Trophoblast cell (in vitro differentiated cells and primary cell): ENCODE measurements around the gene MYCN.
A peak's percentile ranks its signal among the peaks of the same experiment; 100 is the strongest.
"Not testable (repeated sequence)": the region's sequence is repeated elsewhere in the genome, so short reads cannot be mapped to it uniquely, and the experiment has no call there.

Source experiments
- DNase-seq, 2 donors: peaks; one replicate each; pipeline ENCODE4 v3.0.0-alpha.2; 2016
- H2AFZ ChIP-seq: 2 replicates; pipeline ENCODE4 v1.6.1; 2013; ENCODE audit warnings: low read length, moderate library complexity, mild to moderate bottlenecking; ENCODE audit not compliant: insufficient read depth, poor library complexity
- H2AK5ac ChIP-seq: 2 replicates; pipeline ENCODE4 v1.6.1; 2013; ENCODE audit warnings: mild to moderate bottlenecking, low read length
- H2BK120ac ChIP-seq: 2 replicates; pipeline ENCODE4 v1.6.1; 2013; ENCODE audit warnings: low read length, mild to moderate bottlenecking, moderate library complexity; ENCODE audit not compliant: insufficient read depth, poor library complexity
- H2BK12ac ChIP-seq: 2 replicates; pipeline ENCODE4 v1.6.1; 2013; ENCODE audit warnings: mild to moderate bottlenecking, low read length, moderate library complexity
- H2BK5ac ChIP-seq: 2 replicates; pipeline ENCODE4 v1.6.1; 2013; ENCODE audit warnings: low read length, low read depth, moderate library complexity, mild to moderate bottlenecking; ENCODE audit not compliant: poor library complexity
- H3K14ac ChIP-seq: 2 replicates; pipeline ENCODE4 v1.6.1; 2013; ENCODE audit warnings: mild to moderate bottlenecking, low read length
- H3K18ac ChIP-seq: 2 replicates; pipeline ENCODE4 v1.6.1; 2013; ENCODE audit warnings: mild to moderate bottlenecking, low read length
- H3K23ac ChIP-seq: 2 replicates; pipeline ENCODE4 v1.6.1; 2013; ENCODE audit warnings: low read length
- H3K27ac ChIP-seq: 2 replicates; pipeline ENCODE4 v1.5.1; 2013; ENCODE audit warnings: low read depth, mild to moderate bottlenecking, inconsistent platforms, low read length, moderate library complexity
- H3K27me3 ChIP-seq: 2 replicates; pipeline ENCODE4 v1.6.1; 2013; ENCODE audit warnings: inconsistent platforms, mild to moderate bottlenecking, low read length, moderate library complexity; ENCODE audit not compliant: insufficient read depth
- H3K36me3 ChIP-seq, 2 experiments: 1 replicate in 1 of 2; 2 replicates in 1 of 2; pipeline ENCODE4 v1.6.1; 2013; ENCODE audit warnings: low read length in 2 of 2, mild to moderate bottlenecking in 2 of 2, moderate library complexity in 1 of 2; ENCODE audit not compliant: insufficient read depth in 2 of 2, control insufficient read depth in 1 of 2
- H3K4ac ChIP-seq: 2 replicates; pipeline ENCODE4 v1.6.1; 2013; ENCODE audit warnings: low read depth, mild to moderate bottlenecking, low read length, moderate library complexity
- H3K4me1 ChIP-seq, 2 experiments: 1 replicate in 1 of 2; 2 replicates in 1 of 2; pipeline ENCODE4 v1.6.1; 2013; ENCODE audit warnings: low read length in 2 of 2, mild to moderate bottlenecking in 2 of 2, moderate library complexity in 1 of 2; ENCODE audit not compliant: insufficient read depth in 2 of 2, control insufficient read depth in 1 of 2
- H3K4me2 ChIP-seq: 2 replicates; pipeline ENCODE4 v1.6.1; 2013; ENCODE audit warnings: inconsistent platforms, mild to moderate bottlenecking, low read length, moderate library complexity
- H3K4me3 ChIP-seq: 2 replicates; pipeline ENCODE4 v1.5.1; 2013; ENCODE audit warnings: mild to moderate bottlenecking, low read depth, low read length, inconsistent platforms
- H3K79me1 ChIP-seq: one replicate; pipeline ENCODE4 v1.6.1; 2013; ENCODE audit warnings: low read length
- H3K79me2 ChIP-seq: 2 replicates; pipeline ENCODE4 v1.6.1; 2013; ENCODE audit warnings: low read length, mild to moderate bottlenecking; ENCODE audit not compliant: control insufficient read depth, insufficient read depth, poor library complexity
- H3K9ac ChIP-seq: 2 replicates; pipeline ENCODE4 v1.6.1; 2013; ENCODE audit warnings: mild to moderate bottlenecking, low read length
- H3K9me3 ChIP-seq: 2 replicates; pipeline ENCODE4 v1.6.1; 2013; ENCODE audit warnings: low read depth, mild to moderate bottlenecking, control low read depth, inconsistent platforms, low read length; ENCODE audit not compliant: insufficient read depth
- H4K12ac ChIP-seq: 2 replicates; pipeline ENCODE4 v1.6.1; 2013; ENCODE audit warnings: low read depth, mild to moderate bottlenecking, low read length, moderate library complexity
- H4K8ac ChIP-seq: 2 replicates; pipeline ENCODE4 v1.6.1; 2013; ENCODE audit warnings: low read depth, mild to moderate bottlenecking, low read length, moderate library complexity
- H4K91ac ChIP-seq: one replicate; pipeline ENCODE4 v1.6.1; 2013; ENCODE audit warnings: low read depth, mild to moderate bottlenecking, low read length, moderate library complexity
- WGBS: extraction: QIAGEN DNeasy Blood & Tissue Kit; methylation state at CpG from one replicate; pipeline ENCODE4 v1.1.7; 2013; ENCODE audit warnings: missing lambda C conversion rate; ENCODE audit not compliant: insufficient read length, insufficient coverage; ENCODE audit errors: extremely low coverage; 5-methylcytosine and 5-hydroxymethylcytosine counted together

MYCN gene

GRCh38 chr2:15913146-15913545 is 27.2 kb upstream of the MYCN start:
- H3K18ac ChIP-seq, result peak overlapping the region; percentile 33
- no peak overlapping the region for H3K4ac ChIP-seq
- H2BK12ac ChIP-seq, result peak overlapping the region; percentile 84
- H3K36me3 ChIP-seq, result no peaks in the 10 kb centered on the region
- peaks cover 6 to 11% of the 10 kb centered on the region in 2 experiments for H3K4me1 ChIP-seq
- H3K14ac ChIP-seq, result peak overlapping the region; percentile 5
- H3K27me3 ChIP-seq, result no peaks in the 10 kb centered on the region
- no peak overlapping the region for H3K4me2 ChIP-seq
- WGBS, result no CpG with 5 or more reads among the region's 9 CpGs
- H3K79me1 ChIP-seq, result peaks cover 9% of the 10 kb centered on the region
- no peak overlapping the region for H3K27ac ChIP-seq
- peak overlapping the region; percentile 84 for H2BK120ac ChIP-seq
- H2AK5ac ChIP-seq, result peak overlapping the region; percentile 83
- H3K23ac ChIP-seq, result no peak overlapping the region
- no peak overlapping the region for H2BK5ac ChIP-seq
- peak overlapping the region; percentile 80 for H4K8ac ChIP-seq
- H4K91ac ChIP-seq, result peak overlapping the region; percentile 44
- no peak overlapping the region for H3K9ac ChIP-seq
- H3K4me3 ChIP-seq, result no peak overlapping the region
- H4K12ac ChIP-seq, result no peak overlapping the region
- H3K9me3 ChIP-seq, result no peaks in the 10 kb centered on the region
- no peak for DNase-seq
- H2AFZ ChIP-seq, result no peak overlapping the region
- no peaks in the 10 kb centered on the region for H3K79me2 ChIP-seq

- DNase-seq, result no peak
- Histone ChIP-seq H3K27ac (no peak overlapping the region), H2BK12ac (peak overlapping the region; percentile 3), H2BK120ac (no peak overlapping the region), H3K9me3 (no peaks in the 10 kb centered on the region), H3K79me2 (no peaks in the 10 kb centered on the region), H3K79me1 (peaks cover 9% of the 10 kb centered on the region), H2BK5ac (no peak overlapping the region), H3K36me3 (no peaks in the 10 kb centered on the region), H2AFZ (no peak overlapping the region), H3K4ac (no peak overlapping the region), H4K8ac (no peak overlapping the region), H3K4me1 (peaks cover 10 to 19% of the 10 kb centered on the region in 2 experiments), H4K91ac (no peak overlapping the region), H3K23ac (no peak overlapping the region), H3K14ac (no peak overlapping the region), H3K9ac (no peak overlapping the region), H3K18ac (no peak overlapping the region), H4K12ac (no peak overlapping the region), H3K4me3 (no peak overlapping the region), H3K27me3 (no peaks in the 10 kb centered on the region), H2AK5ac (no peak overlapping the region), H3K4me2 (no peak overlapping the region)
- WGBS, result no CpG with 5 or more reads among the region's 10 CpGs
Measured at GRCh38 chr2:15914596-15915385, 25.6 kb upstream of the MYCN start.

- H3K4me3 ChIP-seq, H2BK120ac ChIP-seq, H3K9me3 ChIP-seq, H2BK12ac ChIP-seq, H3K14ac ChIP-seq, H4K8ac ChIP-seq, H2AFZ ChIP-seq, DNase-seq, H3K27ac ChIP-seq, H2BK5ac ChIP-seq, H3K36me3 ChIP-seq, H3K18ac ChIP-seq, H2AK5ac ChIP-seq, H3K4me2 ChIP-seq, H3K23ac ChIP-seq, H4K91ac ChIP-seq, H3K79me1 ChIP-seq, H3K79me2 ChIP-seq, H3K4ac ChIP-seq, H3K9ac ChIP-seq, H4K12ac ChIP-seq, H3K27me3 ChIP-seq: not testable (repeated sequence)
- H3K4me1 ChIP-seq, result peaks cover 18 to 27% of the 10 kb centered on the region in 2 experiments
- WGBS, result no CpG with 5 or more reads among the region's 4 CpGs
Measured at GRCh38 chr2:15915546-15915945, 24.8 kb upstream of the MYCN start.

- no CpG with 5 or more reads among the region's 4 CpGs for WGBS
- H2BK120ac ChIP-seq, result no peak overlapping the region
- no peak overlapping the region for H3K27ac ChIP-seq
- H2AFZ ChIP-seq, result no peak overlapping the region
- H3K14ac ChIP-seq, result no peak overlapping the region
- H3K79me2 ChIP-seq, result no peaks in the 10 kb centered on the region
- no peaks in the 10 kb centered on the region for H3K27me3 ChIP-seq
- no peaks in the 10 kb centered on the region for H3K36me3 ChIP-seq
- H2BK5ac ChIP-seq, result no peak overlapping the region
- peaks cover 24 to 35% of the 10 kb centered on the region in 2 experiments for H3K4me1 ChIP-seq
- no peak overlapping the region for H3K23ac ChIP-seq
- H4K12ac ChIP-seq, result no peak overlapping the region
- H3K79me1 ChIP-seq, result peaks cover 9% of the 10 kb centered on the region
- no peak overlapping the region for H3K4me2 ChIP-seq
- H3K9ac ChIP-seq, result no peak overlapping the region
- no peak for DNase-seq
- H4K8ac ChIP-seq, result no peak overlapping the region
- no peak overlapping the region for H3K4ac ChIP-seq
- H3K4me3 ChIP-seq, result no peak overlapping the region
- H4K91ac ChIP-seq, result no peak overlapping the region
- no peak overlapping the region for H3K18ac ChIP-seq
- H2AK5ac ChIP-seq, result peak overlapping the region; percentile 22
- no peaks in the 10 kb centered on the region for H3K9me3 ChIP-seq
- no peak overlapping the region for H2BK12ac ChIP-seq
Measured at GRCh38 chr2:15916336-15916735, 24.0 kb upstream of the MYCN start.
